HG03039 (cell line): Measurements from ENCODE around the gene SAPCD2.
"Not testable (repeated sequence)": the region's sequence is repeated elsewhere in the genome, so short reads cannot be mapped to it uniquely, and the experiment has no call there.

ENCODE experiments used
- ATAC-seq: cut with Tn5 transposase; IDR thresholded peaks from one replicate; pipeline ENCODE4 v1.9.1; 2021; ENCODE audit warnings: mild to moderate bottlenecking, moderate library complexity; ENCODE audit not compliant: unreplicated experiment

Gene SAPCD2

DNA sequence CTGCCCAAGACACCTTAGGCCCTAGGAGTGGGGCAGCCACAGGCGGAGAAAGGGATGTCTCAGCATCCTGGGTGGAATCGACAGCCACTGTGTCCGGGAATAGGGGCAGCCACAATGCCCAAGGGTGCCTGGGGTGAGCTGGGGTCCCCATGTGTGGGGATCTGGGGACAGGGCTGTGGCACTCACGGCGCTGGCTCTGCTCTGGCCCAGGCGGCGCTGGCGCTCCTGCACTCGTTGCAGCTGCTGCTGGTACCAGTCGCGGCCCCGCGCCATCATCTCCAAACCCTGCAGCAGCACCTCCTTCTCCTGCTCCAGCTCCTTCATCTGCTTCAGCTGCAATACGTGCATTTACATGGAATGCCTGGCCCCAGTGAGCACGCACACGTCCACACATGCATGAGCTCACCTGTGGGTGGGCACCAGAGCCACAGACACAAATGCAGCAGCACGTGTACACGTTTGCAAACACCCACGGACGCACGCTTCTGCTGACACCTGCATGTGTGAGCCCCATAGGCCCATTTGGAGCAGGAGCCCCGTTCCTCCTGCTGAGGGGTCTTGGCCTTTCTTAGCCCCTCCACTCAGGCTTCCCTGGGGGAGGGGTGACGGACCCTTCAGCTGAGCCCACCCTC is 4.9 kb downstream of the SAPCD2 start:
- ATAC-seq, result no peak

DNA sequence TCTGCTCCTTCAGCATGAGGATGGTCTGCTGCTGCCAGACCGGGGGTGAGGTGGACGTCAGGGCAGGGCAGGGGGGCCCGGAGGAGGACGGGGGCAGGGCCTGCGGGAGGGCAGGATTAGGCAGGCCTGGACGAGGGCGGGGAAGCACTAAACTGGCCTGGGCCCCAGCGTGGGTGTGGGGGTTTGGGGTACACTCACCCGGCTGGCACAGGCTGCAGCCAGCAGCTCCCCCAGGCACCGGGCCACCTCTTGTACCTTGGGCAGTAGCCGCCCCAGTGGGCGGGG is 5.5 kb downstream of the SAPCD2 start:
- no peak for ATAC-seq

DNA sequence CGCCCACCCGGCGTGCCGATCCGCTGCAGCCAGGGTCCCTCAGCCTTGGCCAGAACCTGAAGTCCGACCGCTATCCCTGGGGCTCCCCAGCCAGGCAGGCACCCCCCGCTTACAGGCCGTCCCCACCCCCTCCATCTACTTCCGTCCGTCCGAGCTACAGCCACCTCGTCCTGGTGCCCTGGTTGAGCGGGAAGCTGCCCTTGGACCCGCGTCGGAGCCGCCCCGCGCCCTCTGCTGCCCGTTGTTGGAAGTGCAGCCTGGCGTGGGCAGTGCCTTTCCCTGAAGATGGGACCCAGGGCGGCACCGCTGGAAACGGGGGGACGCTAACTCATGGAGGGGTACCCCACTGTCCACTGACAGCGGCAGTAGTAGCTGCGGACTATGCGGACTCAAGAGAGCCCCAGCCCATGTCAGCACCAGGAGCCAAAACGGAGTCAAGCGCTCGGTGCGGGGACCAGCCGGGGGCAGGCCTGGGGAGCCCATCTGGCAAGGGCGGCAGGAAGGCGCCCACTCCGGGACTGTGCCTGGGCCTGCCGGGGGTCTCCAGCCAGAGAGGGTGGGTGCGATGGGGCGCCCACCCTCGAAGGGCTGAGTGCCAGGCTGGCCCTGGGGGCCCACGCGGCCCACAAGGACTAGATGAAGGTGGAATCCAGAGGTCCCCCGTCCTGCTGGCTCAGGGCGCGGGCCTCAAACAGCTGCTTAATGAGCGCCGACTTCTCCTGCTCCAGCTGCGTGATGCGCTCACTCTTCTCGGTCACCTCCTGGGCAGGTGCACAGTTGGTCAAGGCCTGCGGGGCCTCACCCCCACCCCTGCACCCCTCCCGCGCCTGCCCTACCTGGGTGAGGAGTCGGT is 6.1 kb downstream of the SAPCD2 start:
- no peak for ATAC-seq

DNA sequence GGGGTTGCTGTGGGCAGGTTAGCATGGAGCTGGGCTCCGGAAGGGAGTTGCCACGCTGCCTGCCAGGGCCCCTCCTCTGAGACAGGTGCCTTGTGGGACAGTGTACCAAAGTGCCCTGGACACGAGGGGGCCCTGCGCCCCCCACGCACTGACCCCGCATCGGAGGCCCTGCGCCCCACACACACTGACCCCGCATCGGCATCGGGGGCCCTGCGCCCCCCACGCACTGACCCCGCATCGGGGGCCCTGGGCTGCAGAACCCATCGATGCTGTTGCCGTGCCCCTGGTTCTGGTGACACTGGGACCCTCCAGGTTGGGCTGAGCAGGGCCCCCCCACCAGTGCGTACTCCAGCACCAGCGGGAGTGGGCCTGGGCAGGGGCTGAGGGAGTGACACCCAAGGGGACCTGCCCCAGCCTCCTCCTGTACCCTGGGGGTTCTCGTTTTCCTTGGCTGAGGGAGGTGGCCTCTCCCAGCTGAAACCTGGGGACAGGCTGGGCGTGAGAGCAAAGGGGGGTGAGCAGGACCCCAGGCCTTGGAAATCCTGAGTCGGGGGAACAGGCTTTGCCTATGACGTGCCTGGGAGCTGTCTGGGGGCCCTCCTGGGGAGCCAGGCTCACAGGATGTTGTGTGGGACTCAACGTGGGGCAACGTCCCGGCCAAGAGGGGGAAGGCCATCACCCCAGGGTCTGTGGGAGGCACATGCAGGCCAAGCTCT is 6.9 kb downstream of the SAPCD2 start:
- no peak for ATAC-seq

DNA sequence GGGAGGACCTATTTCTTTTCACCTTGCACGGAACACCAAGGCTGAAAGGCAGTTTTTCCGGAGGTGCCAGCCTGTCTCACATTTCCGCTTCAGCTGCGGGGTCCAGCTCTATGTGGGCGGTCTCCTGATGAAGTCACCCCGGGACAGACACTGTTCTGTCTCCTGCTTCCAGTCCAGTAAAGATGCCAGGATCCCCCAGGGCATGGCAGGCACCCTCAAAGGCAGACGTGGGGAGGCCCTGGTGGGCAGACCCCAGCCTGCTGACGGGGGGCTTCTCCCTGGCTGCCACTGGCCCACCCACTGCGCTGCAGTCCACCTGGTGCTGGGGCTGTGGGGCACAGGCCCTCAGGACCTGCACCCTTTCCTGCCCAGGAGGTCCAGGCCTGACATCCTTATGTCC is 7.6 kb downstream of the SAPCD2 start:
- ATAC-seq, result not testable (repeated sequence)

DNA sequence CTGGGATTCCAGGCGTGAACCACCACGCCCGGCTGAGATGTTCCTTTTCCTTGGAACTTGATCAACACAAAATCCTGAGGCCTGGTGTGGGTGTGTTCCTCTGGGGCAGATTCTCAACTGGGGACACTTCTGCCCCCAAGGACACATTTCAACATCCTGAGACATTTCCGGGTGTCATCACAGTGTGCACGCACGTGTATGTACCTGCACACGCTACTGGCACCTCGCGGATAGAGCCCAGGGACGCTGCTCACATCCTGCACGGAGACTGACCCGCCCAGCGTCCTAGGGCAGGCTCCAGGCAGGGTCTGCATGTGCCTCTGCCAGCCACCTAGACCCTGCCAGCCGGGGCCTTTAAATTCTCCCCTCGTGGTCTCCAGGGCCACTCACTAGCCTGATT is 8.0 kb downstream of the SAPCD2 start:
- no peak for ATAC-seq

DNA sequence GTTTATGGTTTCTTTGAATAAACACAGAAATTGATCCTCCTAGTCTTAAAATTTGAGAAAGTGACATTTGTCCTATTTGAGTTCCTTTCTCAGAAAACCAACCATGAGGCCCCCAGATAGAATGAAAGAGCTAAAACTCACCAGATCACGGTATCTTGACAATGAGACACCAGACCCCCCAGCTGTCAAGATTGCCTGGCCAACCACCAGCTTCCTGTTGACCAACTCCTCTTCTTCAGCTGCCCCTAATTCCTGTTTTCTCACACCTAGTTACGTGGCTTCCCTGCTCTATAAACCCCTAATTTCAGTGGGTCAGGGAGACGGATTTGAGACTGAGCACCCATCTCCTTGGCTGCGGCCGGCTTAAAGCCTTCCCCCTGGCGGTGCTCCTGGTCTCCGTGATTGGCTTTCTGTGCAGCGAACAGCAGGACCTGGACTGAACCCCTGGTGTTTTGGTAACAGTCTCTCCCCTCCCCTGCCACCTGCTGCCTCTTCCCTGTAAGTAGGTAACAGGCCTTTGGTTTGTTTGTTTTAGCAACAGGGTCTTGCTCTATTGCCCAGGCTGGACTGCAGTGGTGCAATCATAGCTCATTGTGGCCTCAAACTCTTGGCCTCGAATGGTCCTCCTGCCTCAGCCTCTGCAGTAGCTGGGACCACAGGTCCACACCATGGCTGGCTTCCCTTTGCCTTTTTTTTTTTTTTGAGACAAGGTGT is 11.7 kb downstream of the SAPCD2 start:
- ATAC-seq, result no peak

DNA sequence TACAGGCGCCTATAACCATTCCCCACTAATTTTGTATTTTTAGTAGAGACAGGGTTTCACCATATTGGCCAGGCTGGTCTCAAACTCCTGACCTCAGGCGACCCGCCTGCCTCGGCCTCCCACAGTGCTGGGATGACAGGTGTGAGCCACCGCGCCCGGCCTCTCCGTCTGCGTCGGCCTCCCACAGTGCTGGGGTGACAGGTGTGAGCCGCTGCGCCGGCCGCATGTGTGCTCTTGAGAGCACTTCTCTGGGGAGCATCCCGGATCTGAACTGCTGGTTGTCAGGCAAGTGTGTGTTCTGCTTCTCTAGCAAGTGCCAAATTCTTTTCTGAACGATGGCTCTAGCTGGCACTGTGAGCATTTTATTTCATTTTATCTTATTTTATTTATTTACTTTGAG is 12.8 kb downstream of the SAPCD2 start:
- no peak for ATAC-seq

DNA sequence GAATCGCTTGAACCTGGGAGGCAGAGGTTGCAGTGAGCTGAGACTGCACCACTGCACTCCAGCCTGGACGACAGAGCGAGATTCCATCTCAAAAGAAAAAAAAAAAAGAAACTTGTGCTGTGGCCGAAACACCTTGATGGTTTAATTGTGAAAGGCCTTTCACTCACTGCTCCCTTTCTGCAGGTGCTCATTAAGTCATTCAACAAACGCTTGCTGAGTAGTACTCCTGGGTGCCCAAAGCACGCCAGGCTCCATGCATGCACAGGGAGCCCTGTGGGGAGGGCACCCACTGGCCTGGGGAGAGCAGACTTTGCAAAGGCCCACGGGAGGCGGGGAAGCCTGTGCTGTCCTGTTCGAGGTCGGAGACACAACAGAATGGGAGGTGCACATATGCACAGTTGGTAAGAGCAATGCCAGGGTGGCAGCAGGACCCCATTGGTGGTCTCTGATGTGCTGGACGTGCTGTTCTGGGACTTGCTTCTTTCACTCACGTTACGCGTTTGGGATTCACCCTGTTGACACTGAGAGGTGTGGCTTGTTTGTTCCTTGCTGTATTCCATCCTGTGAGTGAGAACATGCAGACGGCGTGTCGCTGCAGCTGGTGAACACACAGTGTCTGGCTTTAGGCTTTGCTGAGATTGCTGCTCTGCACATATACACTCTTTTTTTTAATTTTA is 13.5 kb downstream of the SAPCD2 start:
- no peak for ATAC-seq

DNA sequence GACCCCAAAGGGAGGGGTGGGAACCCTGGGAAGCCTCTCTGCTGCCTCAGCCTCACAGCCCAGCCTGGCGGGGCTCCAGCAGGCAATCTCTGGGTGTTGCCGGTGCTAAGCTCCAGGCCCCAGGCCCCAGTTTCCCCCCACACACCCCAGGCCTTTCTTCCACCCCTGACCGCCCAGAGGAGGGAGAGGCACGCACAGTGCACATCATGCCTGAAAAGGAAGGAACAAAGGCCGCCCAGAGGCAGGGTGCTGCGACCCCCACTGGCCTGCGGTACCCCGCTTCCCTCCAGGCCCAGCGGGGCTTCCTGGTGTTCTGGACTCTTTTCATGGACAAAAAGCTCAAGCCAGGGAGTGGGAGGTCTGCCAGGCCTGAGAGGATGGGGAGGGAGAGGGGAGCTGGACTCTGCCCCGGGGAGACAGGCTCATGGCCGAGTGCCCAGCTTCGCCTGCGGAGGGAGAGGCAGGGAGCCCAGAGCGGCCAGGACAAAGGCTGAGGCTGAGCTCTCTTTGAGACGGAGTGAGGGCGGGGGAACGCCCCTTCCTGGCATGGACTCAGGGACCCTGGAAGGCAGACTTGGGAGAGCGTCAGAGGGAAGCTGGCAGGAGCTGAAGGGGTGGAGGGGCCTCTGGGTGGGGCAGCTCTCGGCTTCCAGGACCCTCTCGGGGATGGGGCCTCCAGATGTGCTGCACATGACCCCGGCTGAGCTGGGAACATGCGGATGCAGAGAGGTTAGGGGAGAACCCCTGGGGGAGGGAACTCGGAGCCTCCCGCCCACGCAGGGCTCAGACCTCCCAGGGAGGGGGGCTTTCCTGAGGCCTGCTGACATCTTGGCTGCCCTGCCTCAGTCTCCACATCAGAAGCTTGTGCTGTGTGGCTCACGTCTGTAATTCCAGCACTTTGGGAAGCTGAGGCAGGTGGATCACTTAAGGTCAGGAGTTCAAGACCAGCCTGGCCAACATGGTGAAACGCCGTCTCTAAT is 14.7 kb downstream of the SAPCD2 start:
- ATAC-seq, result no peak

DNA sequence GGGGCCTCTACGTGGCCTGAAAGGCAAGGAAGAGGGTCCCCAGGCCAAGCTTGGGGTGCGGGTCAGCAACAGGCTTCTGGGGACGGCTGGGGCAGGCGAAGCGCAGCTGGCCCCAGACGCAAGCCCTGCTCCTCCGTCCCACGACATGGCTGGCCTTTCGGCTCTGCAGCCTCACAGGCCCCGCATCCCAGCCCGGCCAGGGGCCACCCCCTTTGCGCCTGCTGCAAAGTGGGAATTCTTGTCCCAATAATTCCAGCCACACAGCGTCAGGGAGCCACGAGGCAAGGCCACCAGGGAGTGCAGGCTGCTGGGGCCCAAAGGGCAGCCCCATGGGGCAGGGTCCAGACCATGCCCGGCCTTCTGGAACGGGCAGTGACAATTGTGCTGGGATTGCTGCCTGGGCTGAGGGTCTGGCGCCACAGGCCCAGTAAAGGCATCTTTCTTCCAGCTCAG is 15.4 kb downstream of the SAPCD2 start:
- ATAC-seq, result no peak

DNA sequence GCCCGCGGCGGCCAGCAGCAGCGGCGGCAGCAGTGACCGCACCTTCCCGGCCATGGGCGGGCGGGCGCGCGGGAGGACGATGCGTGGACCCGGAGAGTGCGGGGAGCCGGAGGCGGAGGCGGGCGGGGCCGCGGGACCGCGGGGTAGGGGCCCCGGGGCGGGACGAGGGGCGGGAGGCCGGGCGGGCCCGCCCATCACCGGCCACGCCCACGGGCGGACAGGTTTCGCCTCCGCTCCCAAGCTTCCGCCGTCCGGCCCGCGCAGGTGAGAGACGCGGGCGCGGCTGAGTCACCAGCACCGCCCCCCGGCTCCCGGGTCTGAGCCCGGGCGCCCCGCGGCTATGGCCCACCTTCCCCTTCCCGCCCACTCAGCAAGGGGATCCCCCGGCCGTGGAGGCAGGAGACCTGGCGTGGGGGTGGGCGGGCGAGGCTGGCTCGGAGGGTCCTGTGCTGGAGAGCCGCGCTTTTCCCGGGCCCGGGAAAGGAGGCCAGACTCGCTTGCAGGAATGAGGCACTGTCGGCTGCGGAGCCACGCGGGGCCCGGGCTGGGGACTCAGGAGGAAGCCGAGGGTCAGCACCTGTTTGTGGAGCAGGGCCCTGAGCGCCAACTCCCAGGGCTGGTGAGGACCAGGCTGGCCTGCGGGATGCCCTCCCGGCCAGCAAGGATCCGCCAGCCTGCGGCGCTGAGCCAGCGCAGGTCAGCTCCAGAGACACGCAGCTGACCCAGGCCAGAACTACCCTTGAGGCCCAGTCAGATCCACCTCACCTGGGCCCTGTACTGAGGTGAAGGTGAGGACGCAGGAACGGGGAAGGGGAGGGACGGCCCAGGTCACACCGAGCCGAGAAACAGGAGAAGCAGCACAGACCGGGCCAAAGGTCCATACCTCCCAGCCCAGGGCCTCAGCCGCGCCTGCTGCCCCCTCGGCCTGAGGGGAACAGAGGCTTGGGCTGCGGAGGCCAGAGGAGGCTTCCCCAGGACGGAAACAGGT is 16.1 kb downstream of the SAPCD2 start, which contains the start of gene ENTPD2:
Gene ENTPD2 (minus strand): TSS at position 118 of the 988 bp plus-strand sequence. CDS start 64 bp downstream, at position 54.
- no peak for ATAC-seq

DNA sequence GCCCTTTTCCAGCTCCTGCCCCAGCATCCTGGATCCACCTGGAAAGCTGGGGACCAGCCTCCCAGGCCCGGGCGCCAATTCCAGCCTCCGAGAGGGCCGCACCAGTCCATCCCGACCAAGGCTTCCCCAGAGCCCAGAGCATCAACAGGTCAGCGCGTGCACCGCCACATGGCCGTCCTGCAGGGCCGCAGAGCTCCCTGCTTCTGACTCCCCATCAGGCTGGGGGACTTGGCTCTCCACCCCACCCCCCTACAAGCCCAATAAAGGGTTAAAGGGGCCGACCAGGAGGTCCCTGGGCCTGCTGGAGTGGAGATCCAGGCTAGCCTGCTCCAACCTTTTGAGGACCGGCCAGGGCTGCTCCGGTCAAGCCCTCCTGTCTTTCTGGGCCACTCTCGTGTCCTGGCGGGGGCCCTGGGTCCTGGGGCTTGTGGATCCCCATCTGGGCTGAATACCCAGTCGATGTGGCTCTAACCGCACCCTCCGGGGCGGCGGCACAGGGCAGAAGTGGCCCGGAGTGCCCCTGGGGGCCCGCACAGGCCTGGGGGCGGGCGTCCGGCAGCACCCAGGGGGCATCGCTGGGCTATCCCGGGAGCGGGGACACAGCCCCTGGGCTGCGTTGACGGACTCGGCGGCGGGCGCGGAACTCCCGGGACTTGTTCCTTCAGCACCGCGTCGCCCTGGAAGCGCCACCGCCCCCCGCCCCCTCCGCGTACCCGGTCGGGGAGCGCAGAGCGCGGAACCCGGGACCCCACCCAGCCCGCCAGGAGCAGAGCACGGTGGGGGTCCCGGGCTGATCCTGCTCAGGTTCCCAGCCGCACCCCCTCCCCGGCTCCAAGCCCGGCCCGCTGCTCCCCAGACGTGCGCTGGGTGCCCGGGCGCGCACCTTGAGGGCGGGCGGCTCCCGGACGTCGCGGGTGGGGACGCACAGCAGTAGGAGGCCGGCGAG is 17.1 kb downstream of the SAPCD2 start:
- ATAC-seq, result no peak

DNA sequence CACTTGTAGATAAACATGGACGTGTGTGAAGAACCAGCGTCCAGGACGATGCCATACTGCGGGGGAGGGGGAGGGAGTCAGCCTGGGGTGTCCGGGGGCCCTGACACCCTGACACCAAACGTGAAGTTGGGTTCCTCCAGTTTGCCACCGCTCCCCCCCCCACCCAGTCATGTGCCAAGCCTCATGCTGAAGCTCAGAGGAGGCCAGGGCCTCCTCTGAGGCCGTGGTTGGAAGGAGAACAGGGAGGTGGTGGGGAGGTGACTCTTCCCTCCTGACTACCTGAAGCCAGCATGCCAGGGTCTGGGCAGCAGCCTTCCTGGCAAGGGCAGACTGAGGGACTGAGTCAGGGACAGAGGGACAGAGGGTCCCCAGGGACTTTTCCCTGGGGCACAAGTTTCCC is 18.1 kb downstream of the SAPCD2 start:
- ATAC-seq, result no peak

DNA sequence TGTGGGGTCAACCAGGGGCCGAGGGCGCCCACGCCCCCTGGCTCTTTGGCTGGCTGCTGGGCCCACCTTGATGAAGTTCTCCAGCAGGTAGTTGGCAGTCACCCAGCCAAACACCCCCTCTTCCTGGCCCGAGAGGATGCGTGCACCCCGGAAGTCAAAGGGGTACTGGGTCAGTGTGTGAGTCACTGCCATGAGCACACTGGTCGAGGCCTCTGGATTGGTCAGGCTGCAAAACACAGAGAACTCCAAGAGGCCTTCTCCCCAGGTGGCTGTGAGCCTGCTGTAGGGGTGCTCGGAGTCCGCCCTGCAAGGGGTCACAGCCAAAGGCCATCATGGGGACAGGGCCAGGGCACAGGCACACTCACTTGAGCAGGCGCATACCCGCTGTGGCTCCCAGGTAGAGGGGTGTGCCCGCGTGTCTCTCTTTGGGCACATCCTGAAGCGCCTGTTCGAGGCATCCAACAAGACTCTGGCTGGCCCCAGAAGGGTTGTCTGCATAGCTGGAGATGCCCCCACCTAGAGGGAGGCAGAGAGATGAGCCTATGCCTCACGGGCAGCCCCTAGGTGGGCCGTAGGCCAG is 19.1 kb downstream of the SAPCD2 start:
- ATAC-seq, result no peak

DNA sequence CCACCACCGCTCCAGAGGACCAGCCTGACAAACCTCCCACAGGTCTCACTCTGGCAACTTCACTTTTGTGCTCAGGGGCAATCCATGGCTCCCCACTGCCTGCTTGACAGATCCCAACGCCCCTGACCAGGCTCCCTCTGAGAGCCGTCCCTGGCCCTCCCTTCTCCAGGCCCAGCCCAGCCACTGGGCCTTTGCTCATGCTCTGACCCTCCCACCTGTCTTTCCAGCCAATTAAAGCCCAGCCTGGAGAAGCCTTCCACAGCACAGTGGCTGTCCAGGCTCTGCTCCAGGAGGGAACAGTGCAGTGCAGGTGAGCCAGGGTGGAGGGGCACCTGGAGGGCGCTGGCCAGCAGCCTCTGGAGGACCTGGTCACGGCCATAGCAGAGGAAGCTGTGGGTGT is 19.8 kb downstream of the SAPCD2 start:
- no peak for ATAC-seq
